ENCODE results near the gene EREG.

DNA sequence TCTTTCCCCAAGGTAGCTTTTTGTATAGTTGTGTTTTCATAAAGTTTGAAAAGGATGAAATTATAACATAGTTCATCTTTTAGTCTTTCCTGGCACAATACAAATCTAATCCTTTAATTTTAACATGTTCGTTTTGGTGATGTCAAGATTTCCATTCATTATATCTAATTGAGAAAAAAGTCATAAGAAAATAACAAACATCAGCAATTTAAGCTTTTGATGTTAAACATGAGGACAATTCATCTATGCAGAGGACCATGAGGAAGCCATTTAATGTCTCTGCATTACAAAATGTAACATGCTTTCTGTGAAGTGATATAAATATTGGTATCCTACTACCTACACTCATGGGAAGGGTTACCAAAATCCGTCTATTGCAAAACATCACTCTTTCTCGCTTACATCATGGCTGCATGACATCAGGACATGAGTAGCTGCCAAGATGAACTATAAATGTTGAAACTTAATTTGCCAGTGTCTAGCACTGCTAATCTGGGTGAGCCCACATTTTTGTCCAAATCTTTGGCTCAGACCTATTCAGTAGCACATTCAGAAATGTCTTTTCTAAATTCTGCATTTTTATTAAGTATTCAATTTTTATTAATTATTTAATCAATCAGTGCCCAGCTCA lies 47.2 kb upstream of the EREG start:
- TF ChIP-seq POLR2A (IDR thresholded peaks at IDR 0.05; ENCODE audit: low read length) (no peak), GATA1 (IDR thresholded peaks at IDR 0.05; ENCODE audit: low read depth, low read length) (no peak)
